Measurements from ENCODE around the gene EVA1C. TPM values are rescaled to one million over a fixed set of nuclear protein-coding genes. Genes with fewer than 3 reads are reported as not detected.
"Not testable (repeated sequence)": the region's sequence is repeated elsewhere in the genome, so short reads cannot be mapped to it uniquely, and the experiment has no call there.

EVA1C gene
- polyA plus RNA-seq, 6 donors from 2014 or later, result 0.47 to 0.87 (median 0.57) TPM; not detected in 3

- DNase-seq, result no peak
- Mint-ChIP-seq H3K9me3 (peaks cover 0 to 3% (median 0%) of the 10 kb centered on the region in 7 donors), H3K27ac (no peak overlapping the region), H3K4me3 (no peak overlapping the region), H3K36me3 (no peaks in the 10 kb centered on the region), H3K4me1 (no peaks in the 10 kb centered on the region), H3K27me3 (peaks cover 10 to 30% (median 15%) of the 10 kb centered on the region in 3 donors)
- no peak for ATAC-seq (ENCODE audit: low read depth in 2 of 2)
Observed at GRCh38 chr21:32545948-32546441, 133.5 kb downstream of the EVA1C start.

- DNase-seq, result no peak
- Mint-ChIP-seq H3K4me1 (no peaks in the 10 kb centered on the region), H3K36me3 (no peaks in the 10 kb centered on the region), H3K4me3 (no peak overlapping the region), H3K27ac (no peak overlapping the region), H3K9me3 (peaks cover 0 to 3% (median 0%) of the 10 kb centered on the region in 7 donors), H3K27me3 (peaks cover 16 to 37% (median 23%) of the 10 kb centered on the region in 3 donors)
- ATAC-seq (ENCODE audit: low read depth in 2 of 2), result no peak
Observed at GRCh38 chr21:32547018-32547417, 134.5 kb downstream of the EVA1C start.

DNA sequence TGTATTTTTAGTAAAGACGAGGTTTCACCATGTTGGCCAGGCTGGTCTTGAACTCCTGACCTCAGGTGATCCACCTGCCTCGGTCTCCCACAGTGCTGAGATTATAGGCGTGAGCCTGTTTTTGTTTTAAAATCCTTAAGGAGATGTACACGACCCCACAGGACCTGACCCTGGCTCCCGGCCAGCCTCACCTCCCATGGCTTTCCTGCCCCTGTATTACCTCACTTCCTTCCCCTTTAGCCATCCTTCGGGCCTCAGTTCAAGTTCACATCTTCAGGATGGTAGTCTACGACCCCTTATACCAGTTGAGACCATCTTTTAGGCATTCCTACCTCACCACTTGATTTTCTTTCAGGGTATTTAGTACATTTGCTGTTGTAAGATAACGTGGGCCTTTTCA lies 136.5 kb downstream of the EVA1C start:
- Mint-ChIP-seq H3K4me1 (no peaks in the 10 kb centered on the region), H3K27ac (peak overlapping the region in 1 of 6 donors; percentile 34), H3K4me3 (no peak overlapping the region), H3K36me3 (no peaks in the 10 kb centered on the region), H3K9me3 (peaks cover 0 to 3% (median 0%) of the 10 kb centered on the region in 7 donors), H3K27me3 (peaks cover 22 to 37% (median 23%) of the 10 kb centered on the region in 3 donors)
- no peak for ATAC-seq (ENCODE audit: low read depth in 2 of 2)
- no peak for DNase-seq

- peaks cover 0 to 3% (median 0%) of the 10 kb centered on the region in 7 donors for H3K9me3 Mint-ChIP-seq
- DNase-seq (no peak), ATAC-seq (ENCODE audit: low read depth in 2 of 2) (no peak)
- H3K27me3 Mint-ChIP-seq, result peaks cover 22 to 37% (median 23%) of the 10 kb centered on the region in 3 donors
- no peaks in the 10 kb centered on the region for H3K4me1 Mint-ChIP-seq
- peak overlapping the region in 1 of 6 donors; percentile 34 for H3K27ac Mint-ChIP-seq
- H3K36me3 Mint-ChIP-seq, result no peaks in the 10 kb centered on the region
- H3K4me3 Mint-ChIP-seq, result no peak overlapping the region
Observed at GRCh38 chr21:32549440-32549839, 136.9 kb downstream of the EVA1C start.

GRCh38 chr21:32549886-32550285 lies 137.4 kb downstream of the EVA1C start:
- H3K4me1 Mint-ChIP-seq, result no peaks in the 10 kb centered on the region
- H3K9me3 Mint-ChIP-seq, result peaks cover 0 to 3% (median 0%) of the 10 kb centered on the region in 7 donors
- no peak for DNase-seq
- no peak overlapping the region for H3K4me3 Mint-ChIP-seq
- H3K27ac Mint-ChIP-seq, result no peak overlapping the region
- ATAC-seq (ENCODE audit: low read depth in 2 of 2), result no peak
- peaks cover 23 to 41% (median 27%) of the 10 kb centered on the region in 3 donors for H3K27me3 Mint-ChIP-seq
- no peaks in the 10 kb centered on the region for H3K36me3 Mint-ChIP-seq

DNA sequence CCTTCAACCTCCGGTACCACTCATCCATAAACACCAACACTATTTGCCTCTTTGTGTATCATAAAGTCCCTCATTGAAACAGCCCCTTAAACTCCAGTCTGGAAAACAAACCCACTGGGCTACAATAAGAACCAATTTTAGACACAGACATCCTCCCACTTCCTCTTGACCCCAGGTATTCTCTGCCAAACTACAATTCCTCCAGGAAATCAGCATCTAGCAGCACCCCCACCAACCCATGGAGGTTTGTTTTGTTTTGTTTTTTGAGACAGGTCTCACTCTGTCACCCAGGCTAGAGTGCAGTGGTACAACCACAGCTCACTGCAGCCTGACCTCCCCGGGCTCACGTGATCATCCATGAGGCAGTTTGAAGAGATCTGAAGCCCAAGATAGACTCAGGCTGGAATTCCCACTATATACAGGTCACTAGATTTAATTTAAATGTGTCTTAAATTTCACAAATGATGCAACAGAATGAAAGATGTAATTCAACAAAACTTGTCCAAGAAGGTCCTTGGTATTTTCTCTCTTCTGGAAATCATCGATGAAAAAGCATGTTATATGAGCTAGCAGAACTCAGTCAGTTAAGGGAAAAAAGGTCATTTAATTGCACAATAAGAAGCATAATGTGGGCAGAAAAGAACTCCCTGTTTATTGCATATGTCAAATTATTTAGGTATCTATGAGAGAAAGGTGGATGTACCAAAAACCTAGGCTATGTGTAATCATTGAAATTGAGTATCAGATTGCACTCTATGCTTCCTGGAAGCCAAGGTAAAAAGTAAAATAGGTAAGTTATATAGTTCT lies 142.5 kb downstream of the EVA1C start:
- Mint-ChIP-seq H3K9me3 (no peaks in the 10 kb centered on the region), H3K27me3 (peaks cover 7 to 32% (median 16%) of the 10 kb centered on the region in 3 donors), H3K36me3 (no peaks in the 10 kb centered on the region), H3K27ac (no peak overlapping the region), H3K4me3 (no peak overlapping the region), H3K4me1 (no peaks in the 10 kb centered on the region)
- no peak for ATAC-seq (ENCODE audit: low read depth in 2 of 2)
- no peak for DNase-seq

- peak overlapping the region in 1 of 8 donors; percentile 32 for H3K4me3 Mint-ChIP-seq
- H3K9me3 Mint-ChIP-seq, result no peaks in the 10 kb centered on the region
- H3K27me3 Mint-ChIP-seq, result peaks cover 0 to 19% (median 6%) of the 10 kb centered on the region in 3 donors
- no peaks in the 10 kb centered on the region for H3K4me1 Mint-ChIP-seq
- H3K36me3 Mint-ChIP-seq, result no peaks in the 10 kb centered on the region
- no peak overlapping the region for H3K27ac Mint-ChIP-seq
- ATAC-seq (ENCODE audit: low read depth in 2 of 2) (no peak), DNase-seq (no peak)
Observed at GRCh38 chr21:32558106-32558505, 145.6 kb downstream of the EVA1C start.

DNA sequence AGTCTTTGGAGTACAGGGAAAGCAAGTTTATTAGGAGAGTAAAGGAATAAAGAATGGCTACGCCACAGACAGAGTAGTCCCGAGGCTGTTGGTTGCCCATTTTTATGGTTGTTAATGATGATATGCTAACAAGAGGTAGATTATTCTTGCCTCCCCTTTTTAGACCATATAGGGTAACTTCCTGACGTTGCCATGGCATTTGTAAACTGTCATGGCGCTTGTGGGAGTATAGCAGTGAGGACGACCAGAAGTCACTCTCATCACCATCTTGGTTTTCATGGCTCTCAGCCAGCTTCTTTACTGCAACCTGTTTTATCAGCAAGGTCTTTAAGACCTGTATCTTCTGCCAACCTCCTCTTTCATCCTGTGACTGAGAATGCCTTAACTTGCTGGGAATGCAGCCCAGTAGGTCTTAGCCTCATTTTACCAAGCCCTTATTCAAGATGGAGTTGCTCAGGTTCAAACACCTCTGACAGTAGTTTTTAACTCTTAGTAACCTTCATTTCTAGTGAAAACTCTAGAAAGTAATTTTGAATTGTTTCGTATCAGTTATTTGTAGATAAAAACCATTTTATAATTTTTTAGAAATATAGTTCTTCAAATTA lies 146.6 kb downstream of the EVA1C start:
- Mint-ChIP-seq H3K9me3 (no peaks in the 10 kb centered on the region), H3K27me3 (peaks cover 0 to 19% (median 6%) of the 10 kb centered on the region in 3 donors), H3K36me3 (no peaks in the 10 kb centered on the region), H3K4me1 (no peaks in the 10 kb centered on the region), H3K27ac (no peak overlapping the region), H3K4me3 (no peak overlapping the region)
- no peak for DNase-seq
- ATAC-seq (ENCODE audit: low read depth in 2 of 2), result no peak

- DNase-seq (no peak), ATAC-seq (ENCODE audit: low read depth in 2 of 2) (no peak)
- Mint-ChIP-seq H3K36me3 (peaks cover 0 to 6% of the 10 kb centered on the region in 2 donors), H3K4me3 (no peak overlapping the region), H3K27ac (no peak overlapping the region), H3K4me1 (no peaks in the 10 kb centered on the region), H3K27me3 (peaks cover 4 to 16% (median 16%) of the 10 kb centered on the region in 3 donors), H3K9me3 (peaks cover 0 to 15% (median 8%) of the 10 kb centered on the region in 7 donors)
Observed at GRCh38 chr21:32560896-32561295, 148.4 kb downstream of the EVA1C start.

GRCh38 chr21:32561476-32561875 lies 149.0 kb downstream of the EVA1C start:
- not testable (repeated sequence) for H3K27ac Mint-ChIP-seq; ATAC-seq (ENCODE audit: low read depth in 2 of 2); H3K4me1 Mint-ChIP-seq; DNase-seq; H3K4me3 Mint-ChIP-seq; H3K36me3 Mint-ChIP-seq
- H3K9me3 Mint-ChIP-seq, result peaks cover 0 to 15% (median 8%) of the 10 kb centered on the region in 7 donors
- peaks cover 9 to 22% (median 16%) of the 10 kb centered on the region in 3 donors for H3K27me3 Mint-ChIP-seq

GRCh38 chr21:32562426-32562825 lies 149.9 kb downstream of the EVA1C start:
- H3K27me3 Mint-ChIP-seq, result peaks cover 16 to 32% (median 20%) of the 10 kb centered on the region in 3 donors
- ATAC-seq (ENCODE audit: low read depth in 2 of 2) (no peak), DNase-seq (no peak)
- peaks cover 4 to 6% of the 10 kb centered on the region in 2 donors for H3K36me3 Mint-ChIP-seq
- H3K4me1 Mint-ChIP-seq, result no peaks in the 10 kb centered on the region
- no peak overlapping the region for H3K4me3 Mint-ChIP-seq
- peaks cover 0 to 15% (median 8%) of the 10 kb centered on the region in 7 donors for H3K9me3 Mint-ChIP-seq
- no peak overlapping the region for H3K27ac Mint-ChIP-seq

GRCh38 chr21:32562915-32563314 lies 150.4 kb downstream of the EVA1C start:
- no peak for DNase-seq
- Mint-ChIP-seq H3K4me1 (no peaks in the 10 kb centered on the region), H3K27me3 (peaks cover 17 to 36% (median 20%) of the 10 kb centered on the region in 3 donors), H3K9me3 (peaks cover 0 to 15% (median 8%) of the 10 kb centered on the region in 7 donors), H3K4me3 (no peak overlapping the region), H3K36me3 (peaks cover 4 to 6% of the 10 kb centered on the region in 2 donors), H3K27ac (no peak overlapping the region)
- no peak for ATAC-seq (ENCODE audit: low read depth in 2 of 2)
